ENCODE results near the gene IKZF3.
"Not testable (repeated sequence)": the region's sequence is repeated elsewhere in the genome, so short reads cannot be mapped to it uniquely, and the experiment has no call there.

The IKZF3 gene

DNA sequence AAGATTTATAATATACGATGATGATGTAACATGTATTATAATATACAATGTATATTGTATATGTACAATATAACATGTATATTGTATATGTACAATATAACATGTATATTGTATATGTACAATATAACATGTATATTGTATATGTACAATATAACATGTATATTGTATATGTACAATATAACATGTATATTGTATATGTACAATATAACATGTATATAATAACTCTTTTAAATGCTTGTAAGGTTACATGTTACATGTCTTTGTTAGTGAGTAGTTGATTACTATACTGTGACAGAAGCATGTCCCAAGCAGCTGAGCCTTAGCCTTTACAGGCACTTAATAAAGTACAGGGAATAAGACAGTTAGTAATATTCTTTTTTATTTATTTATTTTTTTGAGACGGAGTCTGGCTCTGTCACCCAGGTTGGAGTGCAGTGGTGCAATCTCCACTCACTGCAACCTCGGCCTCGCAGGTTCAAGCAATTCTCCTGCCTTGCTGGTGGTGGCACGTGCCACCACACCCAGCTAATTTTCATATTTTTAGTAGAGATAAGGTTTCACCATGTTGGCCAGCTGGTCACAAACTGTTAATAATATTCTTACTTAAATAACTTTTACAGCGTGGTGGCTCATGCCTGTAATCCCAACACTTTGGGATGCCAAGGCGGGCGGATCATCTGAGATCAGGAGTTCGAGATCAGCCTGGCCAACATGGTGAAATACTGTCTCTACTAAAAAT lies 8.0 kb downstream of the IKZF3 start:
- DNase-seq: not testable (repeated sequence)

DNA sequence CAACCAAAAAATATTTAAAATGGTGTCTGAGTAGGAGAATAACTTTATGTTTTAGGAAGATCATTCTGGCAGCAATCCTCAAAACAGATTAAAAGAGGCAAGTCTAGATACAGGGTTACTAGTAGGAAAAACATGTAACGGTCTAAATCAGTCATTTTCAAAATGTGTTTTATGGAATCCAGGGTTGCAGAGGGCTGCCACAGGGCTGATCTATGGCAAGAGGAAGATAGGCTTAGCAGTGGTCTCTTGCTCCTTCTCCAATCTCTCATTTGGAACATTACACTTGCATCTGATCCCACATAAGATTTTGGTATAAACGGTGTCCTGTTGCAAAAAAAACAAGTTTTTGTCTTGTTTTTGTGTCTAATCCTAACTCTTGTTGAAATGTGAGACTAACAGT lies 9.2 kb downstream of the IKZF3 start:
- DNase-seq: no peak

DNA sequence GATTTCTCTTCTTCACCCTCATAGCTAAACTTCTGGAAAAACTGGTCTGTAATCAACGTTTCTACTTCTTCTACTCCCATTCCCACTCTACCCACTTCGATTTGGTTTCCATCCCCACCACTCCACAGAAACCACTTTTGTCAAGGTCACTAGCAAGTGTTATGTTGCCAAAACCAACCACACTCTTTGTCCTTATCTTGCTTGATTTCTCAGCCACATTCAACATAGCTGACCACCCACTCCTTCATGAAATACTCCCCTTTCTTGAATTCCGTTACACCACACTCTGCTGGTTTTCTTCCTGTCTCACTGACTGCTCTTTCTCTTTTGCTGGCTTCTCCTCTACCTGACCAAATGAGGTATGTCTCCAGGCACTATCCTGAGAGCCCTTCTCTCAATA lies 11.9 kb downstream of the IKZF3 start:
- no peak for DNase-seq

DNA sequence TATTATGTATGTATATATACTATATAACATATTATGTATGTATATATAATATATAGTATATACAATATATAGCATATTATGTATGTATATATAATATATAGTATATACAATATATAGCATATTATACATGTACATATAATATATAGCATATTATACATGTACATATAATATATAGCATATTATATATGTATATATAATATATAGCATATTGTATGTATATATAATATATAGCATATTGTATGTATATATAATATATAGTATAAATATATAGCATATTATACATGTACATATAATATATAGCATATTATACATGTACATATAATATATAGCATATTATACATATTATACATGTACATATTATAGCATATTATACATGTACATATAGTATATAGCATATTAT lies 13.9 kb downstream of the IKZF3 start:
- DNase-seq: not testable (repeated sequence)

DNA sequence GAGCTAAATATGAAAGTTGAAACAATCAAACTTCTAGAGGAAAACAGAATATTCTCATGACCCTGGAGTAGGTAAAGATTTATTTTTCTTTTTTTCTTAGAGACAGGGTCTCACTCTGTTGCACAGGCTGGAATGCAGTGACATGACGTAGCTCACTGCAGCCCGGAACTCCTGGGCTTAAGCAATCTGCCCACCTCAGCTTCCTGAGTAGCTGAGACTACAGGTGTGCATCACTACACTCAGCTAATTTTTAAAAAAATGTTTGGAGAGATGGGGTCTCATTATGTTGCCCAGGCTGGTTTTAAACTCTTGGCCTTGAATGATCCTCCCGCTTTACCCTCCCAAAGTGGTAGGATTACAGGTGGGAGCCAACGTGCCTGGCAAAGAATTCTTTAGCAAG lies 15.5 kb downstream of the IKZF3 start:
- DNase-seq: no peak

DNA sequence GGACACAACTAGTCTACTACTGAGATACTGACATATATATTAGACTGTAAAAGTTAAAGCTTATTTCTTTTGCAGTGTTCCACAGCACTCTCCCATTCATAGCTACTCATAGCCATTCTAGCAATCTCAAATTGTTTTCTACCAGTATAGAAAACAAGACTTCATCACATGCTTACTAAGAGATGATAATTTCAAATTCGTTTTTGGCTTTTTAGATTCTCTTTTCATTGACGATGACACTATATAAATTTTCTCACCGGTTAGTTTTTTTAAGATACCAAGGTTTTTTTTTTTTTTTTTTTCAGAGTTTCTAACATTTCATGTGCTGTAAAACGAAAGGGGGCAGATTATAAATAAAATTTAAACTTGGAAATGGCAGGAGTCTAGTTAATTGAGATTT lies 17.9 kb downstream of the IKZF3 start:
- no peak for DNase-seq

DNA sequence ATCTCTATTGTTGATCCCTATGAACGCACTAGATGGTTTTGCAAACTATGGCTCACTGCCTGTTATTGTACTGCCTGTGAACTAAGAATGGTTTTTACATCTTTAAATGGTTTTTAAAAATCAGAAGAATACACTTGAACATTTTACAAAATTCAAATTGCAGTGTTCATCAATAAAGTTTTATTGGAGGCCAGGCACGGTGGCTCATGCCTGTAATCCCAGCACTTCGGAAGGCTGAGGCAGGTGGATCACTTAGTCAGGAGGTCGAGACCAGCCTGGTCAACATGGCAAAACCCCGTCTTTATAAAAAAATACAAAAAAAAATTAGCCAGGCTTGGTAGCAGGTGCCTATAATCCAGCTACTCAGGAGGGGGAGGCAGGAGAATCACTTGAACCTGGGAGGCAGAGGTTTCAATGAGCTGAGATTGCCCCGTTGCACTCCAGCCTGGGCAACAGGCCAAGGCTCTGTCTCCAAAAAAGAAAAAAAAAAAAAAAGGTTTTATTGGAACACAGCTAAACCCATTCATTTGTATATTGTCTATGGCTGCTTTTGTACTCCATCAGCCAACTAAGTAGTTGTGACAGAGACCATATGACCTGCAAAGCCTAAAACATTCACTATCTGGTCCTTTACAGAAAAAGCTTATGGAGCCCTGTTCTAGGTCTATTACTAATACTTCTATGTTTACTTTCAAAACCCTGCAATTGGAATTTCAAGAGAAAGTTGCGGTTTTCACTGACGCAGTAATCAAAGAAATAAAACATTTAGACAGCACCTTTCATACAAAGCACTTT lies 18.9 kb downstream of the IKZF3 start:
- DNase-seq: no peak

DNA sequence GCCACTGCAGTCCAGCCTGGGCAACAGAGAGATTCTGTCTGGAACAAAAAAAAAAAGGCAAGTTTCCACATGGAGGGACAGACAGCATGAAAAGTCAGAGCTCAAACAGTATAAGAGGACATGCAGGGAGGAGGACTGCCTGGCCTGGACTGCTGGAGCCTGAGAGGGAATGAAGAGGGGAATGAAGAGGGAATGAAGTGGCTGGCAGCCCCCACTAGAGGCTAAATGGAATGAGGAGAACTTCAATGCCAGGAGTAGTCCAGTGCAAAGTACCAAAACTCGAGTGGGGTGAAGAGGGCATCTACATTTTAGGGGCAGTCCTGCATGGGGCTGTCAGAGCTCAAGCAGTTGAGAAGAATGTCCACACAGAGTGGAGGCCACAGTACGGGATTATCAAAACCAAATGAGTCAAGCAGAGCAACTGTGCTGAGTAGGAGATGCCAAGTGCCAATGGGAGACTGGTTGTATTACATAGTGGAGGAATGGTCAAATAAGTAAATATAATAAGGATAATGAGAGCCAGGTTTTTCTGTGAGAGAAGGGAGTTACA lies 22.9 kb downstream of the IKZF3 start:
- no peak for DNase-seq

DNA sequence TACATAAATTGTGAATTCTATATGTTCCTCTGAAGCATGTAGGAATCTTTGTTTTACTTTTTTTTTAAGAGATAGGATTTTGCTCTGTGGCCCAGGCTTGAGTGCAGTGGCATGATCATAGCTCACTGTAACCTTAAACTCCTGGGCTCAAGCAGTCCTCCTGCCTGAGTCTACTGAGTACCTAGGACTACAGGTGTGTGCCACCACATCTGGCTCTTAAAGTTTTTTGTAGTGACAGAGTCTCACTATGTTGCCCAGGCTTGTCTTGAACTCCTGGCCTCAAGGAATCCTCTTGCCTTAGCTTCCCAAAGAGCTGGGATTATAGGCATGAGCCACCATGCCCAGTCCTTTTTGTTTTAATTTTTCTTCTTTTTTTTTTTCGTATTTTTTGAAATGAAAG lies 25.3 kb downstream of the IKZF3 start:
- DNase-seq: no peak

DNA sequence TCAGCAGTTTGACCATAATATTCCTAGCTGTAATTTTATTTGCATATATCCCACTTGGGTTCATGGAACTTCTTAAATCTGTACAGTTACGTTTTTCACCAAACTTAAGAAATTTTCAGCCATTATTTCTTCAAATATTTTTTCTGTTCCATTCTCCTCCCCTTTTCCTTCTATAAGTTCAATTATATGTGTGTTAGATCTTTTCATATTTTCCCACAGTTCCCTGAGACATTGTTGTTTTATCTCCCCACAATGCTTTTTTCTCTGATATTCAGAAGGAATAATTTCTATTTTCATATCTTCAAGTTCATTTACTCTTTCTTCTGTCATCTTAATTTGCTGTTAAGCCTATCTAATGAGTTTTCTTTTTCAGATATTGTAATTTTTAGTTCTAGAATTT lies 26.1 kb downstream of the IKZF3 start:
- DNase-seq: no peak

DNA sequence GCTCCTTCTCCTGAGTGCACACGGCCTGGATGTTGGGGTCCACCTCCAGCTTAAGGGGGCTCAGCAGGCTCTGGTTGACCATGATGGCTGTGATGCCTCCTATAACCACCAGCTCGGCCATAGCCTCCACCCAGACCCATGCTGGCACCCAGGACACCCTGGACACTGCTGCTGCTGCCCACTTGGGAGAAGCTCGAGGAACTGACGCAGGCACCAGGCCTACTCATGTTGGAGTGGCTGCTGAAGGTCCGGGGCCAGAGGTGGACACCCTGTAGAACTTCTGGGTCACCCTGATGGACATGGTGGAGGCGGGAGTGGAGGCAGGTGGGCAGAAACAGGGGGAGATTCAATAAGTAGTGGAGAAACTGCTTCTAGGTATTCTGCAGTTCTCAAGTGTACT lies 28.0 kb downstream of the IKZF3 start:
- DNase-seq: no peak

DNA sequence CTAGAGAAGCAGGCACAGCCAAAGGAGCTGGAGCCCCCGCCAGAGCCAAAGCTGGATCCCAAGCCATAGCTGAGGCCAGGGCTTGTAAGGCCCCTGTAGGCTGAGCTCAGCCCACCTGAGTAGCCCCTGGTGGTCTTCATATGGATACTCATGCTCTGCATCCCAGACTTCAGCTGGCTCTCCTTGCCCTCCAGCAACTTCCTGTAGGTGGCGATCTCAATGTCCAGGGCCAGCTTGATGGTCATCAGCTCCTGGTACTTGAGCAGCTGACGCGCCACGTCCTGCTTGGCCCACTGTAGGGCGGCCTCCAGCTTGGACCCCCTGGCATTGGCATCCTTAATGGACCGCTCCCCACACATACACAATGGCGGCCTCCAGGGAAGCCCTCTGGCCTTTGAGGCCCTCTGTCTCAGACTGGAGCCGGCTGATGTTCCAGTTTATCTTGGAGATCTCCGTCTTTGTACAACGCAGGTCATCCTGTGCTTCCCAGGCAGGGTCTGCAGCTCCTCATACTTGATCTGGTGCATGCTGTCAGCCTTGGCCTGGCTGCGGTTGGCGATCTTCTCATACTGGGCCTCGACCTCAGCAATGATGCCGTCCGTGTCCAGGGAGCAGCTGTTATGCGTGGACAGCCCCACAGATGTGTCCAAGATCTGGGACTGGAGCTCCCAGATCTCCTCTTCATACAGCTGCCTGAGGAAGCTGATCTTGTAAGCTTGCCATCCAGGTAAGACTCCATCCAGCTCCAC lies 28.9 kb downstream of the IKZF3 start:
- no peak for DNase-seq

DNA sequence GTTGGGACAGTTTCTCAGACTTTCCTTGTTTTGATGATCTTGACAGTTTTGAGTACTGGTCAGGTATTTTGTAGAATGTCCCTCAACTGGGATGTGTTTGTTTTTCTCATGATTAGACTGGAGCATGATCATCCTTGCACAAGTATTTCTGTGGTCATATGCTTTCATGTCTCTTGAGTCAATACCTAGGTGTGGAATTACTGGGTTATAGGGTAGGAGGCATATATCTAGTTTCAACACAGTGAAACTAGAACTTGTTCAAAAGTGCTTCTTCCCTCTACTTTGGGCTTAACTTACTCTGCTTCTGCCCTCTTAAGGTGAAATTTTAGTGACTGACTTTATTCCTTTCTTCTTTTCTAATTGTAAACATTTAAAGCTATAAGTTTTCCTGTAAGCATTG lies 30.1 kb downstream of the IKZF3 start:
- peak; percentile 53 for DNase-seq

DNA sequence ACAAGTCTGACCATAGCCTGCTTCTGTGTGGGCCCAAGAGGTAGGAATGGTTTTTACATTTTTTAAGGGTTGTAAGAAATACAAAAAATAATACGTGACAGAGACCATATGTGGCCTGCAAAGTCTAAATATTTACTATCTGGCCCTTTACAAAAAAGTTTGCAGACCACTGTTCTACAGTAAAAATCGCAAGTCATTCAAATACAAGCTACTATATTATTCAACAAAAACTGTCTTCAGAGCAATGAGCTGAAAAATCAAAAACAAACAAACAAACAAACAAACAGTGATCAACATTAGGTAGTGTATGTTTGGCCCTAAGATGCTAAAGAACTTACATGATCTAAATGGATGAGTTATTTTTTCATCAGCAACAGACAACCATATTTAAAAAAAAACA lies 32.5 kb downstream of the IKZF3 start:
- no peak for DNase-seq

DNA sequence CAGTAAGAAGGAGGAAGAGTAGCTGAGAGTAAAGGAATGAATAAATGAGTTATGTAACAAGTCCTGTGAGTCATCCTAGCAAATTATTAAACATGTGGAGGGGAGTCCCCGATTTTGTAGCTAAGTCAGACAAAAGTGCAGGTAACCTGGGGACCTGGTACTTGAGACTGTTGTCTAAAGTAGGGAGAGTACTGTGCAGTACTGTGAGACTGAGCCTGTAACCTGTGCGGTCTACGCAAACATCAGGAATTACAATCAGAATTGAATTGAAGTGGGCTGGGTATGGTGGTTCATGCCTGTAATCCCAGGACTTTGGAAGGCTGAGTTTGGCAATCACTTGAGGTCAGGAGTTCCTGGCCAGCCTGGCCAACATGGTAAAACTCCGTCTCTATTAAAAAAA lies 35.7 kb downstream of the IKZF3 start:
- no peak for DNase-seq

DNA sequence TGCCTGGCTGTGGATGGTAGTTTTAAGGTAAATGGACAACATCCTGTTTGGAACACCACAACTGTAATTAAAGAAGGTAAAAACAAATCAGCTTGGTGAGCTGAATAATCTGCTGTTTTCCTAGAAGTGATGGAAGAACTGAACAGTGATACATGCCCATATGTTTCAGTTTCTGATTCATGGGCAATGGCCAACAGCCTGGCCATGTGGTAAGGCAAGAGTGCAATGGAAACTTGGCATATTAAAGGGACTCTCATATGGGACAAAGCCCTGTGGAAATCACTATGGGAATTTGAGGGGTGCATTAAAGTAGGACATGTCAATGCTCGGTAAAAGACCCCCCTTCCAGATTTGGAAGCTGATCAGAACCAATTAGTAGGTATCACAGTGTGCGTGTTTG lies 37.8 kb downstream of the IKZF3 start:
- DNase-seq: no peak

DNA sequence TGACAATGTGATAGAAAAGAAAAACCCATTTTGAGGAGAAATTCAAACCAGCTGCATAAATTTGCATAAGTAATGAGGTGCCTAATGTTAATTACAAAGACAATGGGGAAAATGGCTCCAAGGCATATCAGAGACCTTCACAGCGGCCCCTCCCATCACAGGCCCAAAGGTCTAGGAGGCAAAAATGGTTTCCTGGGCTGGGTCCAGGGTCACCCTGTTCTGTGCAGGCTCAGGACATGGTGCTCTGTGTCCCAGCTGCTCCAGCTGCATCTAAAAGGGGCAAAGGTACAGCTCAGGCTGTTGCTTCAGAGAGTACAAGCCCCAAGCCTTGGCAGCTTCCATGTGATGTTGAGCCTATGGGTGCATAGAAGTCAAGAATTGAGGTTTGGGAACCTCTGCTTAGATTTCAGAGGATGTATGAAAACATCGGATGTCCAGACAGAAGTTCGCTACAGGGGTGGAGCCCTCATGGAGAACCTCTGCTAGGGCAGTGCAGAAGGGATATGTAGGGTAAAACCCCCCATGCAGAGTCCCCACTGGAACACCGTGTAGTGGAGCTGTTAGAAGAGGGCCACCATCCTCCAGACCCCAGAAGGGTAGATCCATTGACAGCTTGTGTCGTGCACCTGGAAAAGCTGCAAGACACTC lies 40.6 kb downstream of the IKZF3 start:
- peak; percentile 23 for DNase-seq

DNA sequence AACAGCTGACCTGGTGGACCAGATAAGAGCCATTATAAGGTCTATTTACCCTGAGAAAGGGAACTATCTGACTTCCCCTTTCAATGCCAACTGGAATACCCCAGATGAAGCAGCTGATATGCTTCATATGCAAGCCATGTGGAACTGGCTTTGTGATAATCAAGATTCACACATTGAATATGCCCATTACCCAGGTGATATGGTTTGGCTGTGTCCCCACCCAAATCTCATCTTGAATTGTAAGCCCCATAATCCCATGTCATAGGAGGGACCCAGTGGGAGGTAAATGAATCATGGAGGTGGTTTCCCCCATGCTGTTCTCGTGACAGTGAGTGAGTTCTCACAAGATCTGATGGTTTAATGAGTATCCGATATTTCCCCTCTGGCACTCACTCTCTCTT lies 42.1 kb downstream of the IKZF3 start:
- no peak for DNase-seq

DNA sequence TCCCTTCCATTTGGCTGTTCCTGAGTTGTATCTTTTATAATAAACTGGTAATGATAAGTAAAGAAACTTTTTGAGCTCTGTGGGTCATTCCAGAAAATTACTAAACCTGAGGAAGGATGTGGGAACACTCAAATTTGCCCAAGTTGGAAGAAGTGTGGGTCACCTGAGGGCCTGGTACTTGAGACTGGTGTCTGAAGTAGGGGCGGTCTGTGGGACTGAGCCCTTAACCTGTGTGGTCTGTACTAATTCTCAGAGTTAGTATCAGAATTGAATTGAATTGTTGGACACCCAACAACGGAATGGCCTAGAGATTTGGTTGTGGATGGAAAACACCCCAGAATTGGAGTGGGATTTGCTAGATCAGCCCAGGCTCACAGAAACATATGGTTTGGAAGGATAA lies 43.1 kb downstream of the IKZF3 start:
- DNase-seq: no peak

DNA sequence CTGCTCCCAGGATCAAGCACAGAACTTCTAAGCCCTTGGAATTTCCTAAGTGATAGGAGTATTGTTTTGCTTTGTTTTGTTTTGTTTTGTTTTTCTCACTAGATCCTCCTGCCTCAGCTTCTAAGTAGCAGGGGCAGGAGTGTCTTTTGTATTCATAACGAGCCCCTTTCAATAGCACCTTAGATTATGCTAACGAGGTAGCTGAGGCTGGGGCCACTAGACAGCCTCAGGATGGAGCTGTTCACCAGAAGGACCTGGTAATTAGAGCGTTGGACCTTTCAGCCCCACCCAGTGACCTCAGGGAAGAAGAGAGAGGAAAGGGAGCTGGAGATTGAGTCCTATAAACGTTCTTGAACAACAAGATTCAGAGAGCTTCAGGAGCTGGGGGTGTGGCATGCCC lies 43.6 kb downstream of the IKZF3 start:
- peak; percentile 28 for DNase-seq

DNA sequence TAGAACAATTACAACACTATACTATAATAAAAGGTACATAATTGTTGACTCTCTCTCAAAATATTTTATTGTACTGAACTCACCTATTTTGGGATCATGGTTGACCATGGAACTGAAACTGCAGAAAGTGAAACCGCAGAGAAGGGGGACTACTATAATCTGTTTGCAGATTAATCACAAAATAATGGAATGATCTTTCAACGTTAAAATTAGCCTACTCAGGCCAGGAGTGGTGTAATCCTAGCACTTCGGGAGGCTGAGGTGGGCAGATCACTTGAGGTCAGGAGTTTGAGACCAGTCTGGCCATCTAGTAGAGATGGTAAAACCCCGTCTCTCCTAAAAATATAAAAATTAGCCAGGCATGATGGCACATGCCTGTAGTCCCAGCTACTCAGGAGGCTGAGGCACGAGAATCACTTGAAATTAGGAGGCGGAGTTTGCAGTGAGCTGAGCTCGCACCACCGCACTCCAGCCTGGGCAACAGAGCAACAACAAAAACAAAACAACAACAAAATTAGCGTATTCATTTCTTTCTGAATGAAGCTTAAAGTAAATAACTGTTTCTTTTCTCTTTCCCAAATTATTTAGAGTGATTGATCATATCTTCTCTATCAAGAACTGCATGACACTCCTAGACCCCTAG lies 45.6 kb downstream of the IKZF3 start:
- DNase-seq: peak; percentile 24

DNA sequence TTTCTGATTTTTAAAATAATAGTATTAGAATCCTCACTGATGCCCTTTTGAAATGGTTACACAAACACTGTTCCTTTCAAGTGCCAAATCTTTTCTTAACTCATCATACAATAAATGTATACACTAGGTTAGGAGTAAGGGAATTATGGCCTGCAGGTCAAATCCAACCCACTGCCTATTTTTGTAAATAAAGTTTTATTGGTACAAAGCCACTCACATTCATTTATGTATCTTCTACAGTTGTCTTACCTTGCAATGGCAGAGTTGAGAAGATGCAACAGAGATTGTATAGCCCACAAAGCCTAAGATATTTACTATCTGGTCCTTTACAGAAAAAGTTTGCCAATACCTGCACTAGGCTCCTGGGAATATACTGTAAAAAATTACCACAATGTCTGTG lies 47.8 kb downstream of the IKZF3 start:
- DNase-seq: no peak

DNA sequence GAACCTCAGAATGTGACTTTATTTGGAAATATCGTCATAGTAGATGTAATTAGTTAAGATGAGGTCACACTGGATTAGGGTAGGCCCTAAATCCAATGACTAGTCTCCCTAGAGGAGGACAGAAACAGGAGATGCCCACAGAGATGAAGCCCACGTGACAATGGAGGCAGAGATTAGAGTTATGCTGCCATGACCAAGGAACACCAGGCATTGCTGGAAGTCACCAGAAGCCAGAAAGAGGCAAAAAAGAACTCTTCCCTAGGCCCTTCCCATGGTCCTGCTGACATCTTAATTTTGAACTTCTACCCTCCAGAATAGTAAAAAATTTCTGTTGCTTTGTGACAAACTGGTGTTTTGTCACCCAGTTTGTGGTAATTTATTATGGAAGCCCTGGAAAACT lies 49.6 kb downstream of the IKZF3 start:
- no peak for DNase-seq

All from activated CD4-positive, alpha-beta T cell treated with anti-CD3 and anti-CD28 coated beads, Interleukin-10, Interleukin-2, amounts not matched to agents 100 ng/mL and 50 ng/mL, durations not matched to agents 16 hours and 8 hours (primary cell).